ENCODE data around the gene ZBTB8B.

GRCh38 chr1:32474954-32475353 is 10.1 kb downstream of the ZBTB8B start:
- no peak for TF ChIP-seq POLR2AphosphoS5 (IDR thresholded peaks at IDR 0.05; ENCODE audit: low read length)
- no peak for TF ChIP-seq HDAC6 (IDR thresholded peaks at IDR 0.05; ENCODE audit: unreplicated experiment)
- TF ChIP-seq CHD1 (IDR thresholded peaks at IDR 0.05; ENCODE audit: low read depth, low read length) = no peak
- TF ChIP-seq REST (IDR thresholded peaks at IDR 0.05; ENCODE audit: low read depth, low read length) = no peak
- no peak for TF ChIP-seq RUNX3 (IDR thresholded peaks at IDR 0.05; ENCODE audit: low read length)
- TF ChIP-seq POLR2A (IDR thresholded peaks at IDR 0.05; ENCODE audit: low read depth, low read length) = no peak
- TF ChIP-seq MXI1 (IDR thresholded peaks at IDR 0.05; ENCODE audit: low read depth, low read length) = no peak
- TF ChIP-seq CTCF (IDR thresholded peaks at IDR 0.05 in 2 of 3, conservative IDR thresholded peaks at IDR 0.05 in 1 of 3; ENCODE audit: control insufficient read depth in 2 of 3, extremely low read depth in 1 of 3, insufficient read depth in 1 of 3, low read depth in 3 of 3, low read length in 3 of 3) = no peak
- TF ChIP-seq EZH2 (IDR thresholded peaks at IDR 0.05; ENCODE audit: borderline replicate concordance, control insufficient read depth, low read depth, low read length) = no peak
